NCI-H2107 (cell line): ENCODE measurements around the gene ARID1B.
A peak's percentile ranks its signal among the peaks of the same experiment; 100 is the strongest.
"Not testable (repeated sequence)": the region's sequence is repeated elsewhere in the genome, so short reads cannot be mapped to it uniquely, and the experiment has no call there.

ENCODE experiments used
- DNase-seq: peaks from one replicate; lab custom pipeline; 2025; lab: John Stamatoyannopoulos, UW

ARID1B gene

DNA sequence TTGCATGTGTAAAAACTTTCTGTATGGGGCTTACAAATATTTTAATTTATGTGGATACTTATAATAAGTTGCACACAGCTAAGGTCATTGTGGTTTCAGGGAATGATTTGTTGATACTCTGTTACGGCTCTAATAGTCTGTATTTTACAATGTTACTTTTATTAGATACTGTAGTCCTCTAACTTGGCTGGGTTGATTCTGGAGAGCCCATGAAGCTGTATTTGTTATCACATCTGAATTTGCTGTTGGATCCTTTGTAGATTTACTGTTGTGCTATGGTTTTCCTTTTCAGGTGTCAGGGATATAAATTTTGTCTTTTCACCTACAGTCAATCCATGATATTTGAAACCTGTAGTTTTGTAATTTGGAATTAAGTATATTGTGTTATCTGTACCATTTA lies 161.0 kb downstream of the ARID1B start:
- no peak for DNase-seq

DNA sequence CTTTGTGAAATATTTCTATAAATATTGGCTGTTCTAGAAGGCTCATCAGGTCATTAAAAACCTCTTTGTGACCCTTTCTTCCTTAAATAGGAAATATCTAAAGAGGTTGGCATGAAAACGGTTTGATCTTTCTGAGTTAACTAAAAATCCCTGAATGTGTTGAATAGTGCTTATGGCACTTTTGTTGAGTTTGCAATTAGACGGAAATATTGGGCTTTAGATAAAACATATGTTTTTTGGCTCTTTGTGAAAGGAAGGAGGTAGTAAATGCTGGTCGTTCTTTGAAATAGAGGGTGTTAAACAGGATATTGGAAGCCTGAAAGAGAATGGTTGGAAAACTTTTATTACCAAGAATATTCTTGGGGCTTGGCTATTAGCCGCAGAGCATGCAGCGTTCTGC lies 163.0 kb downstream of the ARID1B start:
- no peak for DNase-seq

DNA sequence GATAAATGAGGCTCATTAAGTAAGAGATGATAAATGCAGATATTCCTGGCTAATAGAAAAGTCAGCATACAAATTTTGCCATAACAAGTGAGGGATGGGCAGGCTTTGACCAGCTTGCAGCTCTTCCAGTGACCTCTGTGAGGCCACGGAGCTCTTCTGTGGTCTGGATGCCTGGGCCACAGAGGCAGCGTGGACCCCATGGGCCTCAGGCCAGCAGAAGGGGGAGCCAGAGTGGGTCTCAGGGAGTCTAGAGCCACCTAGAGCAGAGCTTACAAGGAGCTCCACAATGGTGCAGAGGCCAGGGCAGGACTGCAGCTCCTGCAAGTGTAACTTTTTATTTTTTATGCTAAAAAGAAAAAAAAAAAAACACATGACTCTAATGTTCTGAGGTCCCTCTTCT lies 165.1 kb downstream of the ARID1B start:
- no peak for DNase-seq

DNA sequence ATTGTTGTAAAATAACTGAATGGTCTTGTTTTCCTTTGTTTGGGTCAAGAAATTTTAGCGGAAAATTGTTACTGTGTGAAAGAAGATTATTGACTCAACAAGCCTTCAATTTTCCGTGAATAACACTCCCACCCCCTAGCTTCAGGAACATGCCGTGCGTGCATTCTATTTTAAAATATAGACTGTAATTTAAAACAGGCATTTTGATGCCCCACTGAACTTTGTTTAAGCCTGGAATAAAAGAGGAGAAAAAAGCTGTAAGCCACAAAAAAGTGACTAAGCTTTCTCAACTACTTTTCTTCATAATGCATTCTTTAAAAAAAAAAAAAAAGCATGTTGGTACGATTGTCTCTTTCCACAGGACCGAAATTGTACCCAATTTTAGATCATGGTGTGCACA lies 166.0 kb downstream of the ARID1B start:
- DNase-seq, result no peak

DNA sequence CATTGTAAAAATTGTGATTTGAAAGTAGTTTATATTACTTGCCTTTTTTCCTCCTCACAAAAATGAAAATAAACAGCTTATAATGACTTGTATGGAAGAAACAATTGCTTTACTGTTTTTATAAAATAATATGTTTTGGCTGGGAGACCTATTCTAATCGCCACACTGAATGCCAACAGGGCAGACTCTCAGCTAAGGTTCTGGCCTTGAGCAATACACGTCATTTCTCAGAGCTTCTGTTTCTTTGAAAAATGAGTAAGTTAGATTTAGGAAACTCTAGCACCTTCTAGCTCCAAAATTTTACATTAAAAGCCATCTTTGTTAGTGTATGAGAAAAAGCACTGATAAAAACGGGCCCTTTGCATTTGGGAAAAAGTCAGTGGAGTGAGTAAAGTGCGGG lies 166.6 kb downstream of the ARID1B start:
- DNase-seq, result no peak

DNA sequence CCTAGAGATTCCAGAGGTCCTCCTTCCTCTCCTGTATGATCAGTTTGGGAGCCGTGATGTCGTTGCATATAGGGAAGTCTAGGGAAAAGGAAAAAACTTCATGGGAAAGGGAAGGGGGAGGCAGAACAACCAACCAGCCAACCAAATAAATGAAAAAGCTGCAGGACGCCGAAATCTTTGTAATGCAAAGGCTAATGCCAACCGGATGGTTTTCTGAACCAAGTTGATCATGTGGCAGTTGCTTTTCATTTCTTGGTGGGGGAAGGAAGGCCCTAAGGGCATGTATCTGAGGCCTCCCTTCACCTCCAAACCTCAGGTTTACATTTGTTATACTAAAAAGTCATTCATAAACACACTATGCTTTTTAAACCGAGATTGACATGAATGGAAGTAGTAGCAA lies 167.2 kb downstream of the ARID1B start:
- no peak for DNase-seq

DNA sequence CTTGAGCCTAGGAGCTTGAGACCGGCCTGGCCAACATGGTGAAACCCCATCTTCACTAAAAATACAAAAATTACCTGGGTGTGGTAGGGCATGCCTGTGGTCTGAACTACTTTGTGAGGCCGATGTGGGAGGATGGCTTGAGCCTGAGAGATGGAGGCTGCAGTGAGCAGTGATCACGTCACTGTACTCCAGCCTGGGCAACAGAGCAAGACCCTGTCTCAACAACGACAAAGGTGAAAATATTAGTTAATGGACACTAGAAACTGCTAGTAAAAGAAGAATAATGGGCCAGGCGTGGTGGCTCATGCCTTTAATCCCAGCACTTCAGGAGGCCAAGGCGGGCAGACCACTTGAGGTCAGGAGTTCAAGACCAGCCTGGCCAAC lies 168.6 kb downstream of the ARID1B start:
- DNase-seq, result not testable (repeated sequence)

DNA sequence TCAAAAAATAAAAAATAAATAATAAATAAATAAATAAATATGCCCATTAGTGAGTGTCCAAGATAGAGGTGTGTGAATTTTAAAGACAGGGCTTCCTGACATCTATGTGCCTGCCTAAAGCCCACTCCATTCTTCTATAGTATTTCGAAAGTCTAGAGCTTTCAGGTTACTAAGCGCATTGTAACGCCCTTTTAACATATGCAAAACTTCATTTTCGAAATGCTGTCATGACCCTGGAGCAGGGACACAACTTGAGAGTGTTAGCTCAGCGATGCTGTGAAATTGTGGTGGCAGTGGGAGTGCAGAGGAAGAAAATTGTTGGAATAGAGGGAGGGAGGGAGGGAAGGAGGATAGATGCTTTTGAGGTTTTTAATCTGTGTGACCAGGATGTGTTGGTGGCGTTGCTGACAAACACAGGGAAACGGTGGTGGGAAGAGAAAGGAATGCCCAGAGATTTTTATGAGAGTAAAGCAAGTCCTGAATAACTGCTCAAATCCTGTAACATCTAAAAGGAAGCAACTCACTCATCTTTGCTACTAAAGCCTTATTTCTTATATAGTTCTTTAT lies 169.3 kb downstream of the ARID1B start:
- no peak for DNase-seq

DNA sequence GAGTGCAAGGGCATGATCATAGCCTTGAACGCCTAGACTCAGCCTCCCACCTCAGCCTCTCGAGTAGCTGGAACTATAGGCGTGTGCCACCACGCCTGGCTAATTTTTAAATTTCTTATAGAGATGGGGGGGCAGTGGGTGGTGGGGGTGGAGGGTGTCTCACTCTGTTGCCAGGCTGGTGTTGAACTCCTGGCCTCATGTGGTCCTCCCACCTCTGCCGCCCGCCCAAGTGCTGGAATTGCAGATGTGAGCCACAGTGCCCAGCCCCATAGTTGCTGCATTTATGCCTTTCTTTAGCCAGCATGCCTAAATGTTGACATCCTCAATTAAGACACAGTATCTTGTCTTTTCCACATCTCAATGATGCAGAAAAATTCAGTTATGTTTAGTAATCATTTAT lies 171.1 kb downstream of the ARID1B start:
- no peak for DNase-seq

DNA sequence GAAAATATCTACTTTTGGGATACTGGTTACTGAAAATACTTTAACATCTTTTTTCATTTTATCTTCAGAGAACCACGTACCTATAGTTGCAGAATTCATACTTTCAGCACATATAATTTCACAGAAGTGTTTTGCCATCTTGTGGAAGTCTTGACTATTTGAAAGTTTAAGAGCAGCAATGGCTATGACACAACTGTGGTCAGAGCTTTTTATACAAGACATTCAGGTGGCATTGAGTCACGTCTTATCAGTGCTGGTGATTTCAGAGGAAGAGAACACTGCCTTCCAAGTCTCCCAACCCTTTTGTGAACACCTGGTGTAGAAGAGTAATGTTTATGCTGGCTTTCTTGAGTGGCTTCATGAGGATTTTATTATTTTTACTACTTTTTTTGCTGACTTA lies 171.6 kb downstream of the ARID1B start:
- DNase-seq, result no peak

DNA sequence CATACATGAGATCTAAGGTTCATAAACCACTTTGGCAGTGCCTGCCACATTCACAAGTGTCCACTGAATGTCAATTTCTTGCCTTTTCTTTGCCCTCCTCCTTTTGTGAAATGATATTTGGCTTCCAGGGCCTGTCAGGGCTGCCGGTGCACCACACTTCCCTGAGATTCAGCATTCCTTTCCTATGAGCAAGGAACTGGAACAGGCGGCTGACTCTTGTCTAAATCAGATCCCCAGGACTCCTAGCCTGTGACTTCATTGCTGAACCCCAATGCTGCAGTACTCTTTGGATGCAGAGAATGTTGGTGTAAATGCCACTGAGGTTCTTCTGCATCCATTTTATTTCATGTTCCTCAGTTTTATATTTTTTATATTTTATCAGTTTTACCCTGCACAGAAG lies 172.2 kb downstream of the ARID1B start:
- no peak for DNase-seq

DNA sequence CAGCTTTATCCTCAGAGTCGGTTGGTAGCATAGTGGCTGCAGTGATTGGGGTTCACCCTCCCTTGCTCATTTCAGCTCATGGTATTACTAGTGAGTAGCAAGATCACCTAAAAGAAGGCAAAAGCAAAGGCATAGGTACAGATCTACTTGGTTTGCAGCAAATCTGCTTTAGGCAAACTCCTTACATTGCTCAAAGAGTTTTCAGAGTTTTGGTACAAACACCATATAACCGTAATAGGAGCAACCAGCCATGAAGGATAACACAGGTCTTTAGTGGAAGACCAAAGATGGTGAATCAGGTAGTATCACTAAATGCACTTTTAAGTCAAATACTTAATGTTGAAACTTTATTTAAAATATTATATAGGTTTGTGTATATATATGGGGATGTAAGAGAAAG lies 172.9 kb downstream of the ARID1B start:
- DNase-seq, result no peak

DNA sequence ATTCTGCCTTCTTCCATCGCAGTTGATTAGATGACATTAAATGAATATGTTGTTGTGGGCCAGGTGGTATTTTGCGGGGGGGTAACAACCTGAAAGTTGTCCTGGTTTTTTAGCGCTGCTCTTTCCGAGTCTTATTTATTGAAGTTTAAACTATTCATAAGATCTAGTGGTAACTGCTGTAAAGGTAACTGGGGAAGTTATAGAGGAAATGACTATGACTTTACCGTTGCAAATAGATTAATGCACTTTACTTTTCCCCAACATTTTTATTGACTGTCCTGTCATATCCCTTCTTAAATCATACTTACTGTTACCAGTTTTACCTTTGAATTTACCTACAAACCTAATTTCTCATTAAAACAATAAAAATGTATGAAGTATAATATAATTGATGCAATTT lies 173.4 kb downstream of the ARID1B start:
- no peak for DNase-seq

DNA sequence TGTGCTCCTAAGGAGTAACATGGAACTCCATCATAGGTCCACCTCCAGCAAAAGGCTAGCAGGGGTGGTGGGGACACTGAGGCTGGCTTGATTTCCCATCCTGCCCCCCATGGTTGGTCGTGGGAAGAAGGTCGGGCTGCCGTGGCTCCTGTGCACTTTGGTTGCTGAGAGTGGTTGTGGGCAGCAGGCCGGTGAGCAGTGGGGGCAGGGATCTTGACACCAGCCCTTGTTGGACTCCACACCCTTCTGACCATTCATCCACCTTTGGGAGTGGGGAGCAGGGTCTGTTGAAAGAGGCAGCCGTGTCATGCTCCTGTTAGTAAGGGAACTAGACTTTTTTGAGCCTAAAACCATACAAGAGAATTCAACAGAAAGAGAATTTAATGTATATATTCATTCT lies 175.2 kb downstream of the ARID1B start:
- DNase-seq, result no peak

DNA sequence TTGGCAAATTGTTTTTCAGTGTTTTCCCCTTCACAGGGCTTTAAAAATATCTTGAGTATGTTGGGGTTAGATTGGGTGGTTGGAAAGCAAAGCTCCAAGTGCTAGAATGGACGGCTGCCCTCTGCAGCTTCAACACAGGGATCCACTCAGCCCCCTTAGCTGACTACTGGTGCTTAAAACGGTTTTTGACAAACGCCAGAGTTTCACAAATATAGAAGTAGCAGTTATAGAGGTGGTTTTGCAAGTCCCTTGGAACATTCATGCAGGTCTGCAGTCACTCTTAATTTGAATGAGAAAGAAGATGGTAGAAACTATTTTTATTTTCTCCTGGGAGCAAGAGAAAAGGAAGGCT lies 175.9 kb downstream of the ARID1B start:
- DNase-seq, result no peak

DNA sequence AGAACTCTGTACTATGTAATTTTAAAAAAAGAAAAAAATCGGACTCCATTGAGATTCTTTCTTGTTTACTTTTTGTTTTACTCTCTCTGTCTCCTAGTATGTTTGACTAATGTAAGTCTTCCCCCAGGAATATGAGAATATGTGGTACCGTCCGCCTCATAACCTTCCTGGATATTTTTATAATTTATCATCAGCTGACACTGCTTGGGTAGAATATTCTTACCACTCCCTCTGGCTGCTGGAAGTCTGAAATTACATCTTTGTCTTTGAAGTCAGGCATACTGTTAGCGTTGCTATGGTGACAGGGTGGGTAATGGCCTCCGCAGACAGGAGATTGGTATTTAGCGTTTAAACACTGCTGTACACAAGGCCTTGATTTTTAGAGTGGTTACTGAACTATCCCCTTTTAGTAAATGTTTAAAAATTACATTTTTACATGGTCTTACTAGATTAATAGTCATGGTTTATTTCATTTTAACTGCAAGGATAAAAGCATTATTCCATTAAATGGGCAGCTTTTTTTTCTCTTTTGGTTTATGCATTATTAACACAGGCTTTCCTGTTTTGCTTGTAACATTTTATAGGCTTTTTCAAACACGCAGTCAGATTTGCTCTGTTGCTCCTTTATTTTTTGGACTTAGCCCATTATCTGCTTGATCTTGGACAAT lies 176.4 kb downstream of the ARID1B start:
- DNase-seq, result peak; percentile 57

DNA sequence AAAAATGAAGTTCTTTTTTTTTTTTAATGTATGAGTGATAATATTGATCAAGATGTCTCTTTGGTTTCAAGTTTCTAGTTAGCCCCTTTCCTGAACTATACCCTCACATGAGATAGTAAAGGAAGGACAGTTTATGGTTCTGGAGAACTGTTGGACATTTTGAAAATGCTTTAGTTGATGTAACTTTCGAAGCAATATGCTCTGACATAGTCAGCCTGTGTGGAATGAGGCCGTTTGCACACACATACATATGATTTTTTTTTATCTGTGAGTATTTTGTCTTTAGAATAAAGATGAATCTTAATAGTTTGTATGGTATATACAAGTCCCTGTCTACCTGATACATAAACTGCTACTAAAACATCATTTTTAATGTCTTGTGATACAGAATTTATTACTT lies 177.0 kb downstream of the ARID1B start:
- no peak for DNase-seq

DNA sequence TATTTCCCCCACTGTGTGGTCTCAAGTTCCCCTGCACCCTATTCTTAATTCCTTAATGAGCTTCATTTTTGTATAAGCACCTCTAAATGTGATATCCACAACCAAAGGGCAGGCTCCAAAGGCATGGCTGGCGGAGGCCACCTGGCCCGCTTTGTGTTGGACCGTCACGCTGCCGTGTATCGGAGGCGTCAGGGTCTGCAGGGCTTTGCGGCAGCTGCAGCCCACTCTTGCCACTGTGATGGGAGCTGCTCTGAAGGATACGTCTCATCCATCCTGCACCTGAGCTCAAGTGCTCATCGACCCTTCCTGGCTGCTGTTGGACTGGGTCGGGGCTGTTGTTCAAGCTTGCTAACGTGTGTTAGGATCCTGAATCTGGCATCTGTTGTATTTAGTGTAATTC lies 177.6 kb downstream of the ARID1B start:
- DNase-seq, result no peak

DNA sequence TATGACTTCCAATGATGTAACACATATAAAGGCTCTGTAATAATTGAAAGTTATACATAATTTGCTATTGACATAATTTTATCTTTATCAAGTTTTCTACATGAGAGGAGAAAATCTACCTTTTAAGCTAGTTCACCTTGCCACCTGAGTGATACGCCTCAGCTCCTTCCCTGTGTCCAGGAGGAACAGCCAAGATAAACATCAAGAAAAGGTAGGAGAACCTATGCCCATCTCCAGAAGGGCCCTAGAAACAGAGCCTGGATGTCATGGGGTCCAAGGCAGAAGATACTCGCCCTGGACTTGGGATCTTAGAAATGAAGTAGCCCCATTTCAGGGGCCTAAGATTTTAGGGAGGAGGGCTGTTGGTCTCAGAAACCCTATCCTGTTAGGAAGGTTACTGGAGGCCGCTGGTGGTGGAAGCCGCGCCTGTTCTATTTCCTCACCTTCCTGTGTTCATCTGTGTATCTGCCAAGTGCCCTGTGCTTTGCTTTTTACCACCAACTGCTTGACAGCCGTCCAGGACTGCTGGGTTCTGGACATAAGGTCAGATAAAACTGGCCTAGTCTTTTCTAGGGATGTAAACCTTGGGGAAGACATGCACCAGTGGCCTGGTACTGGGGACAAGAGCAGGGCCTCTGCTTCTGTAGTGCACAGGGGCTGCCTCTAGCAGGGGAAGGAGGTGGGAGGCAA lies 178.5 kb downstream of the ARID1B start:
- DNase-seq, result no peak

DNA sequence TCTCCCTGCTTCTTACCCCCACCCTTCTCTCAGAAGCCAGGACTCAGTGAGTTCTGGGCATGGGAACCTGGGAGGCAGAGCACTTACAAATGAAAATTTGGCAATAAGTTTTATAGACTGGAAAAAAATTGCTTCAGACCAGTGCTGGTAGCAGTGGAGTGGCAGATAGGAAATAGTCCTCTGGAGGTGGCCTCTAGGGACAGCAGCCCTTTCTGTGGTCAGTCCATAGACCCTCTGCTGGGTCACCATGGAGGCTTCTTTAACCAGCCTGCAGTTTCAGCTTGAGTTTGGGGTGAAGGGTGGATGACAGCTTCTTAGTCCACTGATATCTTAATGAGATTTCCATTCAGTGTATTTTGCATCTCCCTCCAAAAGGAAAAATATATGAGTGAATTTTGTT lies 179.1 kb downstream of the ARID1B start:
- DNase-seq, result no peak

DNA sequence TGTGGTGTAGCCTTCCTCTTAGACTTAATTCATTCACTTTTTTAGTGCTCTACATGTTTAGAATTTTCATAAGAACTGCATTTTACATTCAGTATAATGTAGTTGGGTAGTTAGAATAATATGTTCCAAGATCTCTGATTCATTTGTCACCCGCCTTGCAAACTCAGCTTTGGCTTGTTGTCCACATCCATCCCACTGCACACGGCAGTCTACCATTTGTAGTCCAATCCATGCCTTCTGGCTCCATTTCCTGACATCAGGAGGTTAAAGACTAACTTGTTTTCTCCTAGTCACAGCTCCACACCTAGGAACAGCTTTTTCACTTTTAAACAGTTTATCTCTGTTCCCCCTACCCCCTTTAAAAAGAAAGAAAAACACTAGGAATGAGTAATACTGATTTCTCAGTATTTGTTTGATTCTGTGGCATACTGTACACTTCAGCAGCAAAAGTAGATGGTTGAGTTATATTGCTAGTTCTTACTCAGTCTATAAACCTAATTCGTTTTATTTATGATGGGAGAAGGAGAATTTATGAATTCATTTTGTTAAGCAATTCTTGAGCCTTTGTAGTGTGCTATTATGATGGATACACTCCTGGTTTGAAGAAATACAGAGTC lies 180.9 kb downstream of the ARID1B start:
- DNase-seq, result no peak

DNA sequence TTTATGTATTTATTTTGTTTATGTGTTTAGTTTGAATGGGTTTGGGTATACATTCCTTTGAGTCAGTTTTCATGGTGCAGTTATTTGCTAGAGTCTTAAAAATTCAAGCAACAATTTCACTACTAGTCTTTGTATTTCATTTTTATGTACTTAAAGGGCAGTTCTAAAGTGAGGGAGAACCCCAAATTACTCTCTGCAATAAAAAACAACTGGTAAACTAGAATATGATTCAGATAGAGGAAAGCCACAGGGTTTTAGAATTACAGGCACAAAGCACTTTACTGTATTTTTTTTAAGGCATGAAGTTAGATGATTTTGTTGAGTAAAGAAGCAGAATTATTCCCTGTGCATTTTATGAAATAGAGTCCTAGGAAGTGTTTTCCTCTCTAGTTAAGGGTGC lies 183.3 kb downstream of the ARID1B start:
- no peak for DNase-seq

DNA sequence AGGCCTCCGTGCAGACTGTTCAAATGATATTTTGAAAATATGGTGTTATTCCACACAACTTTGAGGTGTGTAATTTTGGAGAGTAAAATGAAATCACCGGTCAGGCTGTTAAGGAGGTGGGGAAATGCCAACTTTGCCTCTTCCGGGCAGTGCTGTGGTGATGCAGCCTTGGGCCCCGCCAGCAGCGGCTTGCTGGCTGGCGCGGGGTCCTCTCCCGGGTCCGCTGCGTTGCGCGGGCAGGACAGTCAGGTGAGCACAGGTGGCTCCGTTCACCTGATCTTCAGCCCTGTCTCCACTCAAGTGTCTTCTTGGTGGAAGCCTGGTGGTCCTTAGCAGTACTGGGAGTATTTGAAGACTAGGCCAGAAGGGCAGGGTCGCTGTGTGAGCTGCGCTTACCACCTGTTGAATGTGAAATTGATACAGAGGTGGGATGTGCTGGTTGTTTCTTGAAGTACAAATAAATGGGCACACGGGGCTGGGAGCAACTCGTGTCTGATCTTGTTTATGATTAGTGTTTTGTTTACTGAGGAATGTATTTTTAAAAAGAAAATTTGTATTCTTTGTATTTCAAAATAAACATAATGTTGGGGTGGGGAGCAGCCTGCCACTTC lies 184.2 kb downstream of the ARID1B start:
- no peak for DNase-seq
